HEK293 (cell line): ENCODE data around the gene GSTM1.

Experiments used
- GLIS2 ChIP-seq: fragments of 450-650 bp; formaldehyde crosslinking; IDR thresholded peaks from 2 replicates; pipeline ENCODE4 v1.5.1; 2016; ENCODE audit warnings: missing biosample characterization, missing genetic modification characterization
- ZEB2 ChIP-seq: fragments of 450-650 bp; formaldehyde crosslinking; IDR thresholded peaks from 2 replicates; pipeline ENCODE4 v1.5.1; 2016; ENCODE audit warnings: missing biosample characterization, missing genetic modification characterization
- ZNF184 ChIP-seq: fragments of 450-650 bp; IDR thresholded peaks from 2 replicates; pipeline ENCODE4 v1.5.1; 2018; ENCODE audit warnings: missing biosample characterization, mild to moderate bottlenecking, missing genetic modification characterization
- TF ChIP-seq, protein P1 (sequence below): fragments of 450-650 bp; formaldehyde crosslinking; IDR thresholded peaks from 2 replicates; pipeline ENCODE4 v1.5.1; 2016; ENCODE audit warnings: missing biosample characterization, missing genetic modification characterization
- TF ChIP-seq, protein P2 (sequence below): fragments of 450-650 bp; formaldehyde crosslinking; IDR thresholded peaks from 2 replicates; pipeline ENCODE4 v1.5.1; 2016; ENCODE audit warnings: missing biosample characterization, missing genetic modification characterization, low read depth

DNA sequence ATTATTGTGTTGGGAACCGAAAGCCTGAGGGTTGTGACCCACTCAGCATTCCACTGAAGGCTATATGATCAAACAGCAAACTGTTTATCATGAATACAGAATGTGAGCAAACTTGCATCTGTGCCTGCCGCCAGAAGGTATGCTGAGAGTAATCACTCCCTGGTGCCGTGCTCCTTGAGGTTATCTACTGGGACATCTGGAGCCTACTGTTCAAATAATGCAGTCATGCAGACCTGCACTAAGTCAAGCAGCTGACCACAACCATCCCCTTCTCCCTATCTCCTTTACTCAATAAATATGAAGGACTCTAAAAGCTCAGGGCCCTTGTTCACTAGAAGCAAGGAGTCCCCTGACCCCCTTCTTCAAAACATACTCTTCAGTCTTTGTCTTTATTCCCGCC is 37.9 kb downstream of the GSTM1 start:
- TF ChIP-seq ZEB2 (no peak), GLIS2 (tag by site-specific recombination) (no peak), ZNF184 (tag by site-specific recombination) (no peak)
- TF ChIP-seq, protein P1, sequence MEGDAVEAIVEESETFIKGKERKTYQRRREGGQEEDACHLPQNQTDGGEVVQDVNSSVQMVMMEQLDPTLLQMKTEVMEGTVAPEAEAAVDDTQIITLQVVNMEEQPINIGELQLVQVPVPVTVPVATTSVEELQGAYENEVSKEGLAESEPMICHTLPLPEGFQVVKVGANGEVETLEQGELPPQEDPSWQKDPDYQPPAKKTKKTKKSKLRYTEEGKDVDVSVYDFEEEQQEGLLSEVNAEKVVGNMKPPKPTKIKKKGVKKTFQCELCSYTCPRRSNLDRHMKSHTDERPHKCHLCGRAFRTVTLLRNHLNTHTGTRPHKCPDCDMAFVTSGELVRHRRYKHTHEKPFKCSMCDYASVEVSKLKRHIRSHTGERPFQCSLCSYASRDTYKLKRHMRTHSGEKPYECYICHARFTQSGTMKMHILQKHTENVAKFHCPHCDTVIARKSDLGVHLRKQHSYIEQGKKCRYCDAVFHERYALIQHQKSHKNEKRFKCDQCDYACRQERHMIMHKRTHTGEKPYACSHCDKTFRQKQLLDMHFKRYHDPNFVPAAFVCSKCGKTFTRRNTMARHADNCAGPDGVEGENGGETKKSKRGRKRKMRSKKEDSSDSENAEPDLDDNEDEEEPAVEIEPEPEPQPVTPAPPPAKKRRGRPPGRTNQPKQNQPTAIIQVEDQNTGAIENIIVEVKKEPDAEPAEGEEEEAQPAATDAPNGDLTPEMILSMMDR, result no peak
- TF ChIP-seq, protein P2, sequence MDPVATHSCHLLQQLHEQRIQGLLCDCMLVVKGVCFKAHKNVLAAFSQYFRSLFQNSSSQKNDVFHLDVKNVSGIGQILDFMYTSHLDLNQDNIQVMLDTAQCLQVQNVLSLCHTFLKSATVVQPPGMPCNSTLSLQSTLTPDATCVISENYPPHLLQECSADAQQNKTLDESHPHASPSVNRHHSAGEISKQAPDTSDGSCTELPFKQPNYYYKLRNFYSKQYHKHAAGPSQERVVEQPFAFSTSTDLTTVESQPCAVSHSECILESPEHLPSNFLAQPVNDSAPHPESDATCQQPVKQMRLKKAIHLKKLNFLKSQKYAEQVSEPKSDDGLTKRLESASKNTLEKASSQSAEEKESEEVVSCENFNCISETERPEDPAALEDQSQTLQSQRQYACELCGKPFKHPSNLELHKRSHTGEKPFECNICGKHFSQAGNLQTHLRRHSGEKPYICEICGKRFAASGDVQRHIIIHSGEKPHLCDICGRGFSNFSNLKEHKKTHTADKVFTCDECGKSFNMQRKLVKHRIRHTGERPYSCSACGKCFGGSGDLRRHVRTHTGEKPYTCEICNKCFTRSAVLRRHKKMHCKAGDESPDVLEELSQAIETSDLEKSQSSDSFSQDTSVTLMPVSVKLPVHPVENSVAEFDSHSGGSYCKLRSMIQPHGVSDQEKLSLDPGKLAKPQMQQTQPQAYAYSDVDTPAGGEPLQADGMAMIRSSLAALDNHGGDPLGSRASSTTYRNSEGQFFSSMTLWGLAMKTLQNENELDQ, result no peak
